AG04450 (cell line): ENCODE results near the gene EXT2. TPM values are rescaled to one million over a fixed set of nuclear protein-coding genes. Genes with fewer than 3 reads are reported as not detected.

ENCODE experiments used
- CTCF ChIA-PET: fragments of 300-600, 350-600 bp; formaldehyde crosslinking; extraction: SDS; loops from one replicate; lab custom pipeline; 2022; ENCODE audit warnings: antibody characterized with exemption, inconsistent platforms; lab: Charles Lee
- POLR2A ChIA-PET: fragments of 350-600 bp; formaldehyde crosslinking; extraction: SDS; loops from one replicate; lab custom pipeline; 2021; ENCODE audit warnings: antibody characterized with exemption, inconsistent platforms; lab: Yijun Ruan, JAX
- DNase-seq: peaks from one replicate; pipeline ENCODE4 v3.0.0-alpha.2; 2011; ENCODE audit warnings: low read depth, low spot score
- H3K27ac ChIP-seq: one replicate; pipeline ENCODE4 v1.5.1; 2012; ENCODE audit warnings: low read depth, low read length, control low read depth
- H3K27me3 ChIP-seq: one replicate; pipeline ENCODE4 v1.6.0; 2012; ENCODE audit warnings: low read length; ENCODE audit not compliant: control insufficient read depth, insufficient read depth
- H3K4me3 ChIP-seq: 2 replicates; pipeline ENCODE4 v1.5.1; 2011; ENCODE audit warnings: mild to moderate bottlenecking, low read depth, low read length, control low read depth
- H3K9me3 ChIP-seq: 2 replicates; pipeline ENCODE4 v1.5.1; 2012; ENCODE audit warnings: low read length; ENCODE audit not compliant: control insufficient read depth, insufficient read depth
- CTCF ChIP-seq: IDR thresholded peaks from 2 replicates; pipeline ENCODE4 v1.5.1; 2011; ENCODE audit warnings: low read depth, low read length, control low read depth, inconsistent platforms
- polyA plus RNA-seq: library from polyadenylated mRNA; depleted of rRNA; stranded (reverse); fragments of >200 nt; gene quantifications from 2 replicates; pipeline ENCODE4 v1.2.3, GENCODE V29; 2011

The EXT2 gene
- polyA plus RNA-seq, 1 experiment, result 138 TPM

GRCh38 chr11:44071157-44071556 lies 24.3 kb upstream of the EXT2 start:
- TF ChIP-seq CTCF, result no peak
- Histone ChIP-seq H3K27me3 (no peaks in the 10 kb centered on the region), H3K27ac (no peak overlapping the region), H3K9me3 (no peaks in the 10 kb centered on the region), H3K4me3 (no peak overlapping the region)
- DNase-seq, result no peak
- ChIA-PET POLR2A (no interaction called here), CTCF (interaction anchor here (0.9 to 2.6 kb wide), 2 partner anchors 23 to 181 kb away, joined by 3 to 16 read pairs; partner anchors contain the start of gene EXT2)

GRCh38 chr11:44072757-44073658 lies 22.5 kb upstream of the EXT2 start:
- Histone ChIP-seq H3K4me3 (no peak overlapping the region), H3K27me3 (no peaks in the 10 kb centered on the region), H3K27ac (no peak overlapping the region), H3K9me3 (no peaks in the 10 kb centered on the region)
- POLR2A ChIA-PET, result no interaction called here
- CTCF ChIA-PET, result interaction anchor here (2.1 kb wide), 1 partner anchor 21 kb away, joined by 15 read pairs; no protein-coding TSS in a partner anchor
- DNase-seq, result no peak
- TF ChIP-seq CTCF, result no peak

GRCh38 chr11:44078794-44079193 lies 16.7 kb upstream of the EXT2 start:
- TF ChIP-seq CTCF, result no peak
- Histone ChIP-seq H3K9me3 (no peaks in the 10 kb centered on the region; the same call in 1 of the 2 replicates), H3K27ac (no peak overlapping the region), H3K4me3 (no peak overlapping the region), H3K27me3 (no peaks in the 10 kb centered on the region)
- ChIA-PET POLR2A (no interaction called here), CTCF (interaction anchor here (1.6 kb wide), 1 partner anchor 16 kb away, joined by 5 read pairs; the partner anchor contains the start of gene EXT2)
- DNase-seq, result no peak

DNA sequence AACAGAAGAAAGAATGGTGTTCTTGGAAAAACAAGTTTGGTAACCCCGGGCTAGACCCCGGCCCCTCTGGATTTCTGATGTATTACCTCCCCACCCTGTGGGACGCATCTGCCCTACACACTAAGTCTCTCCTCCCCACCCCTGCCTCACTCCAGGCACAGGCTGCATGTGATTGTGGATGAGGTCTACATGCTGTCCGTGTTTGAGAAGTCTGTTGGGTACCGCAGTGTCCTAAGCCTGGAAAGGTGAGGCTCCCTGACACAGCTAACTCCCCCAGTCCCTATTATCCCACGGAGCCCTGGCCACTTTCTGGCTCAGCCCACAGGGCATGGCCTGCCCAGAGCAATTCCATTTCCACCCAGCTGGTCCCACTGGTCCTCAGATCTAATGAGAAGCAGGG lies 16.1 kb upstream of the EXT2 start:
- ChIA-PET CTCF (interaction anchor here (1.6 kb wide), 1 partner anchor 16 kb away, joined by 5 read pairs; the partner anchor contains the start of gene EXT2), POLR2A (no interaction called here)
- H3K4me3 ChIP-seq, result no peak overlapping the region
- no peaks in the 10 kb centered on the region; the same call in 1 of the 2 replicates for H3K9me3 ChIP-seq
- TF ChIP-seq CTCF, result no peak
- no peak overlapping the region for H3K27ac ChIP-seq
- H3K27me3 ChIP-seq, result no peaks in the 10 kb centered on the region
- DNase-seq, result no peak

DNA sequence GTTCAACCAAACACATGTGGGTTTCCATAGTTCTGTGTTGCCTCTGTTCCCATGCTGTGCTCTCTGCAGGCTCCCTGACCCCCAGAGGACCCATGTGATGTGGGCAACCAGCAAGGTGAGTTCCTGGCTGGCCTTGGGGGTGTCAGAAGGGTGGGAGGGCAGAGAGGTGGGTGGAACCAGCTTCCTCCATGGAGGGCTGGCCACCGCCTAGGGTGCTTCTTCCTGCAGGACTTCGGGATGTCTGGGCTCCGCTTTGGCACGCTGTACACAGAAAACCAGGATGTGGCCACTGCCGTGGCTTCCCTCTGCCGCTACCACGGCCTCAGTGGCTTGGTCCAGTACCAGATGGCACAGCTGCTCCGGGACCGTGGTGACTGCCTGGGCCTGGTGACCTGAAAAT lies 14.5 kb upstream of the EXT2 start:
- no peaks in the 10 kb centered on the region for H3K27me3 ChIP-seq
- no peaks in the 10 kb centered on the region; the same call in none of the 2 replicates for H3K9me3 ChIP-seq
- ChIA-PET CTCF (interaction anchor here (0.9 to 7.2 kb wide), 3 partner anchors 10 to 191 kb away, joined by 3 to 67 read pairs (median 4); partner anchors contain the start of gene EXT2), POLR2A (interaction anchor here (0.6 kb wide), 1 partner anchor 723 kb away, joined by 3 read pairs; no protein-coding TSS in a partner anchor)
- H3K4me3 ChIP-seq, result no peak overlapping the region
- no peak for DNase-seq
- H3K27ac ChIP-seq, result no peak overlapping the region
- TF ChIP-seq CTCF, result no peak
